AG04449 (cell line): ENCODE measurements around the gene NCAPG.

Experiments
- CTCF ChIA-PET: fragments of 350-600 bp; formaldehyde crosslinking; extraction: SDS; loops from one replicate; lab custom pipeline; 2021; ENCODE audit warnings: antibody characterized with exemption; lab: Yijun Ruan, JAX
- POLR2A ChIA-PET: fragments of 400-600, 350-600 bp; formaldehyde crosslinking; extraction: SDS; loops from one replicate; lab custom pipeline; 2020; ENCODE audit warnings: antibody characterized with exemption, inconsistent platforms; lab: Yijun Ruan, JAX
- DNase-seq: peaks from one replicate; pipeline ENCODE4 v3.0.0-alpha.2; 2010; ENCODE audit warnings: low read depth, low spot score
- H3K4me3 ChIP-seq: 2 replicates; pipeline ENCODE4 v1.5.1; 2011; ENCODE audit warnings: low read depth, mild to moderate bottlenecking, control low read depth, low read length
- CTCF ChIP-seq: IDR thresholded peaks from one replicate; pipeline ENCODE4 v1.5.1; 2011; ENCODE audit warnings: mild to moderate bottlenecking, moderate library complexity, low read length, control low read depth, inconsistent platforms; ENCODE audit not compliant: insufficient read depth; ENCODE audit errors: missing control alignments

Gene NCAPG

GRCh38 chr4:17876943-17877342 is 66.2 kb downstream of the NCAPG start:
- ChIA-PET POLR2A (no interaction called here), CTCF (no interaction called here)
- H3K4me3 ChIP-seq: no peak overlapping the region
- TF ChIP-seq CTCF: no peak
- no peak for DNase-seq

DNA sequence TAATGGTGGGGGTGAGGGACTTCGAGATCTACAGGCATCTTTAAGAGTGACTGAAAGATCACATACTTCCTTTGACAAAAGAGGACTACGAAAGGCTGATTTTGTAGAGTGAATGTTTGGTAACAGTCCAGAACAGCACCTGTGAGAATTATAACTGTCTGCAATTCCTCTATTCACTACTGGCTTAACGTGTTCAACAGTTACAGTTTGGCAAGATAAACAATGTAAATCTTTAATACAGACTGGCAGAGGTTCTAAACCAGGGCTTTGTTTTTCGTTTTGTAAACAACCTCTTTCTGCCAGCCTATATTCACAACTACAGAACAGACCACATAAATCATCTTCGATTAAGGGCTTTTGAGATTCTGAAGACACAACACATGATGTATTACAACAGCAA is 66.9 kb downstream of the NCAPG start:
- CTCF ChIA-PET: no interaction called here

DNA sequence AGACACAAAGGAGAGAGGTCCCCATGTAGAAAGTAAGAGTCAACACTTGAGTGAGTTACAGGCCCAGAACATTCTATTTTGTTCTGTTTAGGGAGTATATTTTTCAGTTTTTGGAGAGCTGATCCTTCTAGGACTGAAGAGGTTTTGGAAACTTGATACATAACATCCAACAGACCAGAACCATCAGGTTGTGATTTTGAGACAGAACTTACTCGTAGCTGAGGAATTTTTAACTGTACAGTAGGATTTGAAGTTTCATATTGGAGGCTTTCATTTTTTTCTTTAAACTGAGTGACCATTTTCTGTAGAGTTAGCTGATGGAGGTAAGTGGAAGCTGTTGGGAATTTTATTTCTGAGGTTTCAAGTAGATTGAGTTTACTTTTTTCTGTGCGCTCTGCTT is 73.3 kb downstream of the NCAPG start:
- ChIA-PET CTCF (interaction anchor here (1.0 kb wide), 1 partner anchor 9 kb away, joined by 3 read pairs; no protein-coding TSS in a partner anchor), POLR2A (no interaction called here)
- no peak overlapping the region for H3K4me3 ChIP-seq
- DNase-seq: peak; percentile 0
- no peak for TF ChIP-seq CTCF

More for the DNA sequence above, 66.9 kb downstream of the NCAPG start:
- no peak overlapping the region for H3K4me3 ChIP-seq
- no peak for TF ChIP-seq CTCF
- DNase-seq: no peak
- POLR2A ChIA-PET: no interaction called here

DNA sequence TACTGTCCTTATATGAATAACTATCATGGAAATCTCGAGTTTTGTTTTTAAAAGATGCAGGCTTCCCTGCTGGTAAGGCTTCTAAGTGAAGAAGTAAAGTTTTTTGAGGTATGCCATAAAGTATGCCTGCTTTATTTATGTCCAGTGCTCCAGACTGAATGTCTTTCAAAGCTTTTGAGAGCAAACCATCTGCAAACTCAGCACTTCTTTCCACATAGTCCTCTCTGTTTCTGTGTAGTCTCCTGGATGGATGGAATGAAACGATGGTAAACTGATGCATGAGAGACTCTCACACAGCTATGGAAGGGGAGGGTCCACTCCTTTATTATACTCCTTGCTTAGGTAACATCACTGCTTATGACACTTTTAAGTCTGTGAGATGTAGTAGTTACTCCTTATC is 73.7 kb downstream of the NCAPG start:
- no peak for TF ChIP-seq CTCF
- H3K4me3 ChIP-seq: no peak overlapping the region
- POLR2A ChIA-PET: no interaction called here
- DNase-seq: no peak
- CTCF ChIA-PET: interaction anchor here (1.0 kb wide), 1 partner anchor 10 kb away, joined by 3 read pairs; no protein-coding TSS in a partner anchor

- ChIA-PET POLR2A (no interaction called here), CTCF (no interaction called here)
- TF ChIP-seq CTCF: no peak
- H3K4me3 ChIP-seq: no peak overlapping the region
- DNase-seq: no peak
Observed at GRCh38 chr4:17889692-17890091, 78.9 kb downstream of the NCAPG start.

DNA sequence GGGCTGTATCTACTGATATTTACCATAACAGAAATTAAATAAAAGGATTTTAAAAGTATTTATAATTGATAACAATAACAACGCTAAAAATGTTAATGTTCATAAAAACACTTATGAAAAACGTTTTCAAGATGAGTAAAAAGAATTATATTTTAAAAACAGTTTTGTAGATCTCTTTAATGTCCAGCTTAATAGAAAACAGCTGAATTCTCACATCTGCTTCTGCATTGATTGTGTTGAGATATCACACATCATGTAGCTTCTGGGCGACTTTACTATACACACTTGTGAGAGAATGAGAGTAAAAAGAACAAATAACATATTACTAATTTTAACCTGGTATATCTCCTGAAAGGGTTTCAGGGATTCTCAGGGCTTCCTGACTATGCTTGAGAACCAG is 83.6 kb downstream of the NCAPG start:
- CTCF ChIA-PET: no interaction called here
- POLR2A ChIA-PET: no interaction called here
- no peak for TF ChIP-seq CTCF
- no peak for DNase-seq
- no peak overlapping the region for H3K4me3 ChIP-seq
